AG04449 (cell line): ENCODE data around the gene KNTC1.

Experiments used
- CTCF ChIA-PET: fragments of 350-600 bp; formaldehyde crosslinking; extraction: SDS; loops from one replicate; lab custom pipeline; 2021; ENCODE audit warnings: antibody characterized with exemption; lab: Yijun Ruan, JAX
- POLR2A ChIA-PET: fragments of 400-600, 350-600 bp; formaldehyde crosslinking; extraction: SDS; loops from one replicate; lab custom pipeline; 2020; ENCODE audit warnings: antibody characterized with exemption, inconsistent platforms; lab: Yijun Ruan, JAX
- DNase-seq: peaks from one replicate; pipeline ENCODE4 v3.0.0-alpha.2; 2010; ENCODE audit warnings: low read depth, low spot score
- H3K4me3 ChIP-seq: 2 replicates; pipeline ENCODE4 v1.5.1; 2011; ENCODE audit warnings: low read depth, mild to moderate bottlenecking, control low read depth, low read length
- CTCF ChIP-seq: IDR thresholded peaks from one replicate; pipeline ENCODE4 v1.5.1; 2011; ENCODE audit warnings: mild to moderate bottlenecking, moderate library complexity, low read length, control low read depth, inconsistent platforms; ENCODE audit not compliant: insufficient read depth; ENCODE audit errors: missing control alignments

KNTC1 gene

GRCh38 chr12:122672515-122672914, 145.5 kb downstream of the KNTC1 start:
- DNase-seq = no peak
- CTCF ChIA-PET = interaction anchor here (1.4 kb wide), 1 partner anchor 10 kb away, joined by 4 read pairs; no protein-coding TSS in a partner anchor
- H3K4me3 ChIP-seq = no peak overlapping the region
- TF ChIP-seq CTCF = no peak
- POLR2A ChIA-PET = no interaction called here
